A673 (cell line): ENCODE results near the gene FNDC11. TPM values are rescaled to one million over a fixed set of nuclear protein-coding genes. Genes with fewer than 3 reads are reported as not detected.
"Not testable (repeated sequence)": the region's sequence is repeated elsewhere in the genome, so short reads cannot be mapped to it uniquely, and the experiment has no call there.

ENCODE experiments used
- BruUV-seq: library from RNA; stranded (reverse); fragments of 400-500 nt; replicated peaks from 2 replicates; lab custom pipeline; 2021; lab: Mats Ljungman, UMichigan
- CTCF ChIA-PET: fragments of 300-600 bp; sonication (Branson Sonifier 250); formaldehyde crosslinking; loops from one replicate; lab custom pipeline; 2022; ENCODE audit warnings: antibody characterized with exemption; lab: Charles Lee
- POLR2A ChIA-PET: fragments of 300-600 bp; sonication (Branson Sonifier 250); formaldehyde crosslinking; loops from one replicate; lab custom pipeline; 2022; ENCODE audit warnings: antibody characterized with exemption; ENCODE audit not compliant: low non-redundant PET; lab: Charles Lee
- DNase-seq: peaks from one replicate; pipeline ENCODE4 v3.0.0-alpha.2; 2015; ENCODE audit warnings: low spot score
- H3K27ac ChIP-seq: fragments of 200-600 bp; sonication (generic); 2 replicates; pipeline ENCODE4 v1.5.1; 2016; ENCODE audit warnings: mixed run types, low read depth, mild to moderate bottlenecking, mixed read lengths, antibody characterized with exemption, low read length; ENCODE audit not compliant: poor library complexity, severe bottlenecking
- H3K27me3 ChIP-seq: fragments of 200-600 bp; sonication (generic); replicated peaks from 2 replicates; pipeline ENCODE4 v1.6.1; 2017; ENCODE audit warnings: mixed run types, low read depth, mild to moderate bottlenecking, mixed read lengths, antibody characterized with exemption, low read length; ENCODE audit not compliant: insufficient read depth, poor library complexity
- H3K36me3 ChIP-seq: fragments of 200-600 bp; sonication (generic); 2 replicates; pipeline ENCODE4 v1.6.1; 2016; ENCODE audit warnings: mixed run types, mild to moderate bottlenecking, mixed read lengths, antibody characterized with exemption, low read length; ENCODE audit not compliant: insufficient read depth, poor library complexity, severe bottlenecking
- H3K4me1 ChIP-seq: fragments of 200-600 bp; sonication (generic); 2 replicates; pipeline ENCODE4 v1.6.1; 2017; ENCODE audit warnings: mixed run types, mild to moderate bottlenecking, mixed read lengths, antibody characterized with exemption, low read length; ENCODE audit not compliant: insufficient read depth, poor library complexity, severe bottlenecking
- H3K4me3 ChIP-seq: fragments of 200-600 bp; sonication (generic); 2 replicates; pipeline ENCODE4 v1.5.1; 2016; ENCODE audit warnings: low read depth, mixed run types, mild to moderate bottlenecking, mixed read lengths, low read length; ENCODE audit not compliant: poor library complexity, severe bottlenecking
- H3K9me3 ChIP-seq: fragments of 200-600 bp; sonication (generic); 2 replicates; pipeline ENCODE4 v1.6.1; 2016; ENCODE audit warnings: mixed run types, low read depth, mild to moderate bottlenecking, mixed read lengths, antibody characterized with exemption, low read length; ENCODE audit not compliant: poor library complexity, severe bottlenecking
- EZH2 ChIP-seq: fragments of 200-600 bp; sonication (generic); IDR thresholded peaks from 2 replicates; pipeline ENCODE4 v1.6.1; 2017; ENCODE audit warnings: borderline replicate concordance, low read depth, mild to moderate bottlenecking, mixed read lengths, antibody characterized with exemption, low read length; ENCODE audit not compliant: poor library complexity, severe bottlenecking
- intact Hi-C: fragments of 100-400 bp; cut with micrococcal nuclease; formaldehyde crosslinking; loops from one replicate; pipeline ENCODE4 v1.10.0; 2022; ENCODE audit not compliant: unreplicated experiment
- total RNA-seq: library from RNA; stranded (reverse); gene quantifications from 2 replicates; pipeline ENCODE4 v1.2.3, GENCODE V29; 2021
- TF ChIP-seq, protein P1 (sequence below): fragments of 300-800, 200-600 bp; sonication (generic); conservative IDR thresholded peaks from 2 replicates; pipeline ENCODE4 v1.5.1; 2017; ENCODE audit warnings: low read depth, mild to moderate bottlenecking, antibody characterized with exemption, low read length, moderate library complexity, mixed read lengths

The FNDC11 gene
- total RNA-seq, 1 experiment from 2014 or later = 0.21 TPM

DNA sequence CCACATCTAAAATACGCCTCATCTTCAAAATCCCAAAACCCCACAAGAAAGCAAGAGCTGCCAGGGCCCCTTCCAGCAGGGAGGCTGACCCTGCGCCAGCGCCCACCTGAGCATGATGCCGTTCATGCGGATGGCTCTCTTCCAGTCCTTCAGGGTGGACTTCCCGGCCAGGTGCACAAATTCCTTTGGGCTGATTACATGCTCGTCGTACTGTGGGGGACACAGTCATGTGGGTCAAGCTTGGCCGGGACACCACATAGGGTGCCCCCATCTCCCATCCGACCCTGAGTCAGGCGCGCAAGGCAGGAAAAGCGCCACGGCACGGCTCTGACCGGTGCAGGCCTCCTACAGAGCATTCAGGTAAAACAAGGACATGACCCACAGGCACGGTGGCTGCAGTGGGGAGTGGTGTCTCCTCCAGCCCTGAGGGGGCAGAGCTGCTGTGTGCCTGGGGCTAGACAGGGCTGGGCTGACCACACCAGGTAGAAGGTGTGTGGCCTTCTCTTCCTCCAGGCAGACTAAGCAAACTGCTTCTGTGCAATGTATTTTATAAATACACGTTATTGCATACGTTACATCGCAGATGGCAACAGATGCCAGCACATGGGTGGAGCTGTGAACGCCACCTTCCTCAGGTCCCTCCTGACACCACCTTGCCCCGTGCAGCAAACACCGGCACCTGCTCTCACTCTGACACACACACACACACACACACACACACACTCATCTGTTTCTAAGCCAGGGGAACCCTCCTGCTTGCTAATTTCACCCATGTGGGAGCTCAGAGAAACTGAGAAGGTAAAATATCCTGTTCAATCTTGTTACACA is 43.9 kb downstream of the FNDC11 start:
- no peak overlapping the region for H3K27ac ChIP-seq
- intact Hi-C loops = no loop called here
- no peak overlapping the region for H3K4me3 ChIP-seq
- DNase-seq = no peak
- TF ChIP-seq EZH2 = no peak
- TF ChIP-seq, protein P1, sequence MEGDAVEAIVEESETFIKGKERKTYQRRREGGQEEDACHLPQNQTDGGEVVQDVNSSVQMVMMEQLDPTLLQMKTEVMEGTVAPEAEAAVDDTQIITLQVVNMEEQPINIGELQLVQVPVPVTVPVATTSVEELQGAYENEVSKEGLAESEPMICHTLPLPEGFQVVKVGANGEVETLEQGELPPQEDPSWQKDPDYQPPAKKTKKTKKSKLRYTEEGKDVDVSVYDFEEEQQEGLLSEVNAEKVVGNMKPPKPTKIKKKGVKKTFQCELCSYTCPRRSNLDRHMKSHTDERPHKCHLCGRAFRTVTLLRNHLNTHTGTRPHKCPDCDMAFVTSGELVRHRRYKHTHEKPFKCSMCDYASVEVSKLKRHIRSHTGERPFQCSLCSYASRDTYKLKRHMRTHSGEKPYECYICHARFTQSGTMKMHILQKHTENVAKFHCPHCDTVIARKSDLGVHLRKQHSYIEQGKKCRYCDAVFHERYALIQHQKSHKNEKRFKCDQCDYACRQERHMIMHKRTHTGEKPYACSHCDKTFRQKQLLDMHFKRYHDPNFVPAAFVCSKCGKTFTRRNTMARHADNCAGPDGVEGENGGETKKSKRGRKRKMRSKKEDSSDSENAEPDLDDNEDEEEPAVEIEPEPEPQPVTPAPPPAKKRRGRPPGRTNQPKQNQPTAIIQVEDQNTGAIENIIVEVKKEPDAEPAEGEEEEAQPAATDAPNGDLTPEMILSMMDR = no peak
- BruUV-seq = no TSS peak
- ChIA-PET POLR2A (no interaction called here), CTCF (interaction anchor here (0.6 kb wide), 3 partner anchors 9 to 523 kb away, joined by 3 to 6 read pairs (median 4); no protein-coding TSS in a partner anchor)
- H3K9me3 ChIP-seq = no peaks in the 10 kb centered on the region
- no peaks in the 10 kb centered on the region for H3K4me1 ChIP-seq
- no peaks in the 10 kb centered on the region for H3K27me3 ChIP-seq
- H3K36me3 ChIP-seq = peaks cover 10% of the 10 kb centered on the region

DNA sequence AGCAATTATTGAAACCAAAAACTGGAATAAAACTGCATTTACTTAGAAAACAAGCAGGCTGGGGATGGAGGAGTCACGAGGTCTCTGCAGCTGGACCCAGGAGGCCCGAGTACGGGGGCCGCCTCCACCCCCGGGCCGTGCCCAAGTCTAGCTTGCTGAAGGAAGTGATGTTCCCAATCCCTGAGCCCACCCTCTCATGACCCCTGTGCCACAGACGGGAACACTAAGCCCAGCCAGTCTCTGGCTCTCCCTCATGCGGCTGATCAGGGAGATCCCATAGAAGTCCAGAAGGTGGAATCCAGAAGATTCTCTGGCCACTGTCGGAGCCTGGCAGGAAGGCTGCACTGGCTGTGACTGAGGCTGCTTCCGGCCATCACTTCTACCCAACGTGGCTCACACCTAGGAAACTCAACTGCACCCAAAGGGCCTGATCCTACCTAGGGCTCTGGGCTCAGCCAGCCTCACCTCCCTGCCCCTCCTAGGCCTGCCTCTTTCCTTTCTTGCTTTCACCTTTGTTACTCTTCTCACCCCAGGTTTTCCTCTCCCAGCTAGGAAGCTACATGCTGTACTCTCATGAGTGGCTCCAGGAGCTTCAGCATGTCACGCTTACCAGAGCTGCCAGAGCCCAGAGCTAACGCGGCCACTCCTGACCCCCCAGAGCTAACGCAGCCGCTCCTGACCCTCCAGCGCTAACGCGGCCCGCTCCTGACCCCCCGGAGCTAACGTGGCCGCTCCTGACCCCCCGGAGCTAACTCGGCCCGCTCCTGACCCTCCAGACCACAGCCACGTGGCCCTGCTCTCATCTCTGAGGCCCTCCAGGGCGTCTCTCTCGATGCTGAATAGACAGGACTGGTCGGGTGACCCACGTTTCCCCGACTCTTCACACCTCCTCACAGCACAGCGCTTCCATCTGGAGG is 44.8 kb downstream of the FNDC11 start:
- no peak overlapping the region for H3K27ac ChIP-seq
- DNase-seq = no peak
- peaks cover 14% of the 10 kb centered on the region for H3K36me3 ChIP-seq
- no peaks in the 10 kb centered on the region for H3K9me3 ChIP-seq
- no peak overlapping the region for H3K4me3 ChIP-seq
- no TSS peak for BruUV-seq
- POLR2A ChIA-PET = interaction anchor here (0.6 kb wide), 1 partner anchor 300 kb away, joined by 3 read pairs; no protein-coding TSS in a partner anchor
- CTCF ChIA-PET = interaction anchor here (0.6 kb wide), 1 partner anchor 196 kb away, joined by 6 read pairs; no protein-coding TSS in a partner anchor
- H3K4me1 ChIP-seq = no peaks in the 10 kb centered on the region
- TF ChIP-seq, protein P1 = no peak
- no peak for TF ChIP-seq EZH2
- H3K27me3 ChIP-seq = no peaks in the 10 kb centered on the region
- intact Hi-C loops = no loop called here

DNA sequence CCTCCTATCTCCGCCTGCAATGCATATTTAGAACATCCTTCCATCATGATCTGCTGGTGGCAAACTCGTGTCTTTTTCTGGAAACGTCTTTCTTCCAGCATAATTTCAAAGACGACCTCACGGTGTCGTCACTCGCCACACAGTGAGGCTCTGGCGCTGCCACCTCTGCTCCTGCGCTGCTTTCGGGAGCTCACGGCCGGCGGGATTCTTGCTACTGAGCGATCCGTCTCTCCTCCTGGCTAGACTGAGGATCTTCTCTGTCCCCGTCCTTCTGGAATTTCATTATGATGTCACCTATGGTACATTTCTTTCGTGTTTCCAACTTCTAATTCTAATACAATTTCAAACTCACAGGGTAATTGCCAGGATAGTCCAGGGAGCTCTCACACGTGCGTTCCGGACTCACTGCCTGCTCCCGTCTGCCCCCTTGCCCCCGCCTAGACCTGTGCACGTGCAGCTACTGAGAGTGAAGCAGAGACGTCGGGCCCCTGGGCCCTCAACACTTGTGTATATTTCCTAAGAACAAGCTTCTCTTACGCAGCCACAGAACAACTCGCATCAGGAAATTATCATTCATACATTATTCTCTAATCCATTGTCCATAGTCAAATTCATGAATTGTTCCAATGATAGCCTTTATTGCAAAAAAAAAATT is 45.6 kb downstream of the FNDC11 start:
- Histone ChIP-seq H3K36me3 (peaks cover 14% of the 10 kb centered on the region), H3K9me3 (no peaks in the 10 kb centered on the region), H3K27ac (no peak overlapping the region), H3K27me3 (no peaks in the 10 kb centered on the region), H3K4me3 (no peak overlapping the region), H3K4me1 (no peaks in the 10 kb centered on the region)
- no TSS peak for BruUV-seq
- no peak for TF ChIP-seq EZH2
- TF ChIP-seq, protein P1 = no peak
- no peak for DNase-seq
- intact Hi-C loops = no loop called here
- CTCF ChIA-PET = no interaction called here
- POLR2A ChIA-PET = interaction anchor here (0.6 to 0.7 kb wide), 3 partner anchors 34 to 301 kb away, joined by 3 read pairs; no protein-coding TSS in a partner anchor

DNA sequence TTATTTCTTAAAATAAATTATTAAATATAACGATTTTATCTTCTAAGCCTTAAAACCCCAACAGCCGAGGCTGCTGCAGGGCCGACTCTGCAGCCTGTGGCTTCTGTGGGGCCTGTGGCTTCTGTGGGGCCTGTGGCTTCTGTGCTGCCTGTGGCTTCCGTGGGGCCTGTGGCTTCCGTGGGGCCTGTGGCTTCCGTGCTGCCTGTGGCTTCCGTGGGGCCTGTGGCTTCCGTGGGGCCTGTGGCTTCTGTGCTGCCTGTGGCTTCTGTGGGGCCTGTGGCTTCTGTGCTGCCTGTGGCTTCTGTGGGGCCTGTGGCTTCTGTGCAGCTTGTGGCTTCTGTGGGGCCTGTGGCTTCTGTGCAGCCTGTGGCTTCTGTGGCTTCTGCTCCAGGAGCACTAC is 47.7 kb downstream of the FNDC11 start:
- BruUV-seq, DNase-seq, intact Hi-C loops, H3K4me1 ChIP-seq, POLR2A ChIA-PET, H3K4me3 ChIP-seq, H3K27me3 ChIP-seq, H3K27ac ChIP-seq, H3K9me3 ChIP-seq: not testable (repeated sequence)
- H3K36me3 ChIP-seq = peaks cover 14% of the 10 kb centered on the region
- CTCF ChIA-PET = interaction anchor here (0.5 kb wide), 1 partner anchor 105 kb away, joined by 3 read pairs; no protein-coding TSS in a partner anchor
